ENCODE results near the gene RGS1.

- no peak for TF ChIP-seq CTCF (IDR thresholded peaks at IDR 0.05)
- no peak for TF ChIP-seq POLR2A (IDR thresholded peaks at IDR 0.05)
These were observed 7.5 kb upstream of the RGS1 start for GRCh38 chr1:192568063-192568462.
